ENCODE results near the gene AVPR1B.
"Not testable (repeated sequence)": the region's sequence is repeated elsewhere in the genome, so short reads cannot be mapped to it uniquely, and the experiment has no call there.

Gene AVPR1B

DNA sequence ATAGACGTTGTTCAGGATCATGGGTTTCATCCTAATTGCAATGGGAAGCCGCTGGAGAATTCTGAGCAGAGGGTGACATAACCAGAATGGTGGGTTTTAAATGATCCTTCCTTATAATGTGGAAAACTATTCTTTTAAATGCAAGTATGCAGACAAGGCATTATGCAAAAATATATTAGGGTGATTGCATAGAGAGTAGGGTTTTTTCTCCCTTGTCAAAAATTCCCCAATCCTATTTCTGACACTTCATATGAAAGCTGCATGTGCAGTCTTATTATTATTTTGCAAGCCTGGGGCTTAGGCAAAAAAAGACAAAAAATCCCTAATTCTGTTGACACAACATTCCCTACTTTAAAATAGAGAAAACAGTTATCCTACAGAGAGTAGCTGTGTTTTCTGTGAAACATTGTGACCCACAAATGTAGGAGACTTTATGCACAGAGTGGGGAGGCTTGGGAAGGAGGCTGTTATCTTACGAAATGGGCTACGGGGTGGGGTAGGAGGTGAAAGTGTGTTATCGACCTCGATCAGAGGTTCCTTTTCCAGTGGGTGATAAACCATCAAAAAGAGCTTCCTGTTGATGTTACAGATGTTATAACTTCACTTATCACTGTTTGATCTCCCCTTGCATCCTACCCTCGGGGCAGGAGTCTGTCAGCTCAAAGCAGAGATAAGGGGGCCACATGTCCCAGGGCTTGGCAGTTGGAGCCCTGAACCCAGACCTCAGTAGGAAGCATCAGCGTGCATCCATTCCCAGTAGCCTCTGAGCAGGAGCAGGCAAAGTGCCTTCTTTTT is 37.0 kb downstream of the AVPR1B start:
- no peak for DNase-seq

DNA sequence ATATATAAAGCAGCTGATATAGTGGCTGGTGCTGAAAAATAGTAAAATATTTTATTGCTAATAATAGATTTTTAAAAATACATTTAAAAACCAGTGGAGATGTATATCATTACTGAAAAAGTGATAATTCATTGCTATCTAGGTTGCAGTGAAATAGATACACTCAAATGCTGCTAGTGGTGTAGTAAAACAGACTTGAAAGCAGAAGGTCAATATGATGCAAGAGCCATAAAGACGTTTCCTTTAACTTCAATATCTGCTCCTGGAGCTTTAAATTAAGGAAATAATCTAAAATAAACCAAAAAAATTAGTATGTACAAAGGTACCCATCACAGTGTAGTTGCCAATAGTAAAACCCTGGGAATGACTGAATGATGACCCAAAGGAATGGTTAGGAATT is 38.1 kb downstream of the AVPR1B start:
- no peak for DNase-seq

DNA sequence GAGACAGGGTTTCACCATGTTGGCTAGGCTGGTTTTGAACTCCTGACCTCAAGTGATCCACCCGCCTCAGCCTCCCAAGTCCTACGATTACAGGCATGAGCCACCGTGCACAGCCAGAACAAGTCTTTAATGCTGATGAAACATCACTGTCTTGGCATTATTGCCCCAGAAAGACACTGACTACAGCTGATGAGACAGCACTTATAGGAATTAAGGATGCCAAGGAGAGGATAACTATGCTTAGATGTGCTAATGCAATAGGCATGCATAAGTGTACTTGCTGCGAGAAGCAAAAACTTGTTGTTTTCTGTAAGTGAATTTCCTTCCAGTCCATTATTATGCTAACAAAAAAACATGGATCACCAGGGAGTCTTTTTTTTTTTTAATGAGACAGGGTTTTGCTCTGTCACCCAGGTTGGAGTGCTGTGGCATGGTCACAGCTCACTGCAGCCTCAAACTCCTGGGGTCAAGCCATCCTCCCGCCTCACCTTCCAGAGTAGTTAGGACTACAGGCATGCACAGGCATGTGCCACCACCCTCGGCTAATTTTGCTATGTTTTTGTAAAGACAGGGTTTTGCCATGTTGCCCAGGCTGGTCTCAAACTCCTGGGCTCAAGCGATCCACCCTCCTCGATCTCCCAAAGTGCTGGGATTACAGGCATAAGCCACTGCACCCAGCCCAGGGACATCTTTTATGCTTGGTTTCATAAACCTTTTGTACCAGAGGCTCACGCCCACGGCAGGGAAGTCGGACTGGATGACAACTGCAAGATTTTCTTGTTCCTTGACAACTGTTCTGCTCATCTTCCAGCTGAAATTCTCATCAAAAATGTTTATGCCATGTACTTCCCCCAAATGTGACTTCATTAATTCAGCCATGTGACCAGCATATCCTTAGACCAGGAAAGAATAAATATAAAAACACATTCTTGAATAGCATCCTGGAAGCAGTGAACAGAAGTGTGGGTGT is 41.1 kb downstream of the AVPR1B start:
- DNase-seq, result no peak

- no peak for DNase-seq
Measured at GRCh38 chr1:206074839-206075238, 42.3 kb downstream of the AVPR1B start.

- no peak for DNase-seq
Measured at GRCh38 chr1:206070627-206071304, 46.4 kb downstream of the AVPR1B start.

DNA sequence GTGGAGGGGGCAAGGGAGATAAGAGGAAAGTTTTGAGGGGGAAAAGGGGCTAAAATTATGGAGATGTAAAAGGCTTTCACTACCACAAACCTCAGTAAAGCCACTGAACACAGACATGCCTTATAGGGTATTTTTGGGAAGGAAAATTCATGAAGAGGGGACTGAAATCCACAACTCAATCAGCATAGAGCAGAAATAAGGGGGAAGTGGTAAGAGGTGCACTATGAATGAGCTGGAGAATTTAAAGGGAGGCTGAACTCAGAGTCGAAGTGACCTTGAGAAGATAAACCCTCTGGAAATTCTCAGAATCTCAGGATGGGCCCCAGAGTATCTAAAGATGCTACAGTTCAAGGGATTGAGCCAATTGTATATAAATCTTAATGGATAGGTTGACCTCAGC is 48.9 kb downstream of the AVPR1B start:
- no peak for DNase-seq

DNA sequence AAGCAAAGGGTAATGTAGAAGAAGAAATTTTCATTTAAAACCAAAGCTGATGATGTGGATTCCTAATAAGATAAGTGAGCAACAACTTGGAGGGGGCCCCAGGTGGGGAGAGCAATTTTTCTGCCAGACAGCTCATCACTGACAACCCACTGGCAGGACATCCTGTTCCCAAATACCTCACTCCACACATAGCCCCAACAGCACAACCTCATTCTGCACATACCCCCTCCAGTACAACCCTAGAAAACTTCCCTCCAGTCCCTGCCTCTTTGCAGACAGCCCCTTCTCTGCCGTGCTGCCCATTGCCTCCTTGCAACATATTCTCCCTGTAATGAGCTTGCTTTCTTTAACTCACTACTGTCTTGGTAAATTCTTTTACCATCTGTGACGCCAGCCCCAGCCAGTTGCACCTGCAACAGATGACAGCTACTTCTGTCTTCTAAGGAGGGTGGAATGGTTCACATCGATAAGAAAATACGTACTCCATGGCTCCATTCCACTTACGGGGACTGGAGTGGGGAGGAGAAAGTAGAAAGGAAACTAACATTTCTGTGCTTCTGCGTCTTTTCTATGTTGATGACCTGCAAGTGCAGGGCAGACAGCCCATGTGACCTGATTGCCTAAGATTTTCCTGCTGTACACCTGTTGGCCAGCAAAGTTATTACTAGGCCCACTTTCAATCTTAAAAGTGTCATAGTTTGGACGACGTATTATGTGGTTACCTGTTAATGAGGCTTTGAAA is 49.5 kb downstream of the AVPR1B start:
- DNase-seq, result no peak

DNA sequence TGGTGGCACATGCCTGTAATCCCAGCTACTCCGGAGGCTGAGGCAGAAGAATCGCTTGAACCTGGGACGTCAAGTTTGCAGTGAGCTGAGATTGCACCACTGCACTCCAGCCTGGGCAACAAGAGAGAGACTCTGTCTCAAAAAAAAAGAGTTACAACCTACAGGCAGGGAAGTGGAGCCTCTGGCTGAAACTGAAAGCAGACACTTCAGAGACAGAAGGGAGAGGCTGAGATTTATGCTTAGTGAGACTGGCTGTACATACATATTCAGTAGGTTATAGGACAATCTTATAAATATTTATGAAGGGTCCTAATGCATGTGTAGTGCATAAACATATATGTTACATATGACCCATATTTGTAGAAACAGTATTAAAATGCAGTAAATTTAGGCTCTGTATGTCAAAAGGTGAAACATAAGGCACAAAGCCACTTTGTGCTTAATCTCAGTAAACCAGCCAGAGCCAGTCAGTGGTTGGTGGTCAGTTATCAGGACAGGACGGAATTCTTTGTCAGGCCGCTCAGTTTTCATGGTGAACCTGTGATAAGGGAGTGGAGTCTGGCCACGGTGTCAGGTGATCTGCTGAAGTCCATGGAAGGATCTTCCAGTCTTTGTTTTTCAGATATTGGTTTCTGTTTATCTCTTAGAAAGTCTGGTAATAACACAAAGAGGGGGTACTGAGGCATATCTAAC is 50.6 kb downstream of the AVPR1B start:
- no peak for DNase-seq

DNA sequence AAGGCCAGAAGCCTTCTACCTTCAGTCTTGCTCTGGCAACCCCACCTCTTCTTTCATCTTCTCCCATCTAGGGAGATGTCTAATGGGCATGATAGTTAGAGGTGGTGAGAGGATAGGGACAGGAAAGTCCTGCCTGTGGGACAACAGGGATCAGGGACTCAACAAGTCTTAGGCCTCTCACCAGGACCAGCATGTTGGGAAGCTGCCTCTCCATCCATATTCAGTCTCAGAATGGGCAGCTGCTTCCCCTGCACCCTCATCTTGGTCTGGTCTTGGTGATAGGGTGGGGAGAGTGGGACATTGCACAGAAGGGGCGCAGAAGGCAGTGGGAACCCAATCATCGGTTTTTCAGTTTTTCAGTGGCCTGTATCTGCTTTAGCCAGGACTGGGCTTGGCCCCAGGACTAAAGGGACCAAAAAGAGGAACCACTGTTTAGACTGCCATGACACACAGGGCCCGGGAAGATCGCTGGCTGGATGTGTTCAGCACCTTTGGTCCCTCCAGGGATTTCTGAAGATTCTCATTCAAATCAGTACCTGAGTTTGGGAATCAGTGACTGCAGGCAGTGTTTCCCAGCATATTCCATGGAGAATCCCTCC is 51.5 kb downstream of the AVPR1B start:
- no peak for DNase-seq

DNA sequence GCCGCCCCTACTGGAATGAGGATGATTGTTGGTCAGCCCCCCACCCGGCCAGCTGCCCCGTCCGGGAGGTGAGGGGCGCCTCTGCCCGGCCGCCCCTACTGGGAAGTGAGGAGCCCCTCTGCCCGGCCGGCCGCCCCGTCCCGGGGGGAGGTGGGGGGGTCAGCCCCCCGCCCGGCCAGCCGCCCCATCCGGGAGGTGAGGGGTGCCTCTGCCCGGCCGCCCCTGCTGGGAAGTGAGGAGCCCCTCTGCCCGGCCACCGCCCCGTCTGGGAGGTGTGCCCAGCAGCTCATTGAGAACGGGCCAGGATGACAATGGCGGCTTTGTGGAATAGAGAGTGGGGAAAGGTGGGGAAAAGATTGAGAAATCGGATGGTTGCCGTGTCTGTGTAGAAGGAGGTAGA is 52.7 kb downstream of the AVPR1B start:
- DNase-seq, result not testable (repeated sequence)

GRCh38 chr1:206064001-206064400 is 53.2 kb downstream of the AVPR1B start:
- not testable (repeated sequence) for DNase-seq

DNA sequence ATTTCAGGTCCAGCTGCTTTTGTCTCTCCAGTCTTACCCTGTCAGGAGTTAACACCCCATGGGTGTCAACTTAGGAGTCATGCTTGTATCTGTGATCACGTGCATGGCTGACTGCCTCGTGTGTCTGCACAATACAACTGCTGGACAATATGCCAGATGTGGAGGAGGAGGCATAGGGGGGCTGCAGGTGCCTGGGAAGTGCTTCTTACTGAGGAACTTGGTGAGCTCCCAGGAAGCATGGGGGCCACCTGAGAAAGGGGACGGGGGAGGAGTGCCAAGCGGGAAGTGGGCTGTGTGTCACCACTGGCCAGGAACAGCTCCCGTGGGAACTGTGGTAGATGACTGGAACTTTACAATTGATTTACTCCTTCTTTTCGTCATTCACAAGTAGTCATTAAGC is 54.7 kb downstream of the AVPR1B start:
- no peak for DNase-seq

- DNase-seq, result no peak
Measured at GRCh38 chr1:206060844-206061243, 56.3 kb downstream of the AVPR1B start.
